HG02623 (cell line): ENCODE data around the gene ELF2.
"Not testable (repeated sequence)": the region's sequence is repeated elsewhere in the genome, so short reads cannot be mapped to it uniquely, and the experiment has no call there.

ENCODE experiments used
- ATAC-seq: cut with Tn5 transposase; IDR thresholded peaks from one replicate; pipeline ENCODE4 v1.9.1; 2021; ENCODE audit warnings: moderate library complexity; ENCODE audit not compliant: unreplicated experiment

Gene ELF2

GRCh38 chr4:139144911-139145551, 32.0 kb downstream of the ELF2 start:
- no peak for ATAC-seq

GRCh38 chr4:139144161-139144859, 32.7 kb downstream of the ELF2 start:
- no peak for ATAC-seq

GRCh38 chr4:139142980-139143379, 34.0 kb downstream of the ELF2 start:
- no peak for ATAC-seq

- no peak for ATAC-seq
Measured at GRCh38 chr4:139142087-139142486, 34.9 kb downstream of the ELF2 start.

- ATAC-seq, result no peak
Measured at GRCh38 chr4:139137763-139138162, 39.3 kb downstream of the ELF2 start.

GRCh38 chr4:139134403-139134802, 42.6 kb downstream of the ELF2 start:
- ATAC-seq, result no peak

GRCh38 chr4:139131209-139131870, 45.7 kb downstream of the ELF2 start:
- no peak for ATAC-seq

GRCh38 chr4:139129206-139129605, 47.8 kb downstream of the ELF2 start:
- no peak for ATAC-seq

GRCh38 chr4:139126898-139127297, 50.1 kb downstream of the ELF2 start:
- ATAC-seq, result no peak

GRCh38 chr4:139123910-139124309, 53.1 kb downstream of the ELF2 start:
- no peak for ATAC-seq

GRCh38 chr4:139118365-139118764, 58.7 kb downstream of the ELF2 start:
- no peak for ATAC-seq

GRCh38 chr4:139115226-139115625, 61.8 kb downstream of the ELF2 start:
- no peak for ATAC-seq

- not testable (repeated sequence) for ATAC-seq
Measured at GRCh38 chr4:139114795-139115194, 62.2 kb downstream of the ELF2 start.

- no peak for ATAC-seq
Measured at GRCh38 chr4:139112650-139113049, 64.4 kb downstream of the ELF2 start.

GRCh38 chr4:139108567-139109128, 68.4 kb downstream of the ELF2 start:
- no peak for ATAC-seq

- ATAC-seq, result no peak
Measured at GRCh38 chr4:139099366-139099982, 77.5 kb downstream of the ELF2 start.

- ATAC-seq, result no peak
Measured at GRCh38 chr4:139092271-139092670, 84.7 kb downstream of the ELF2 start.

- ATAC-seq, result no peak
Measured at GRCh38 chr4:139085141-139085540, 91.9 kb downstream of the ELF2 start.

GRCh38 chr4:139084804-139085093, 92.3 kb downstream of the ELF2 start:
- no peak for ATAC-seq

GRCh38 chr4:139083956-139084803, 92.8 kb downstream of the ELF2 start:
- peak; percentile 56 for ATAC-seq

GRCh38 chr4:139083607-139083955, 93.4 kb downstream of the ELF2 start:
- ATAC-seq, result peak; percentile 21
